Neural cell (in vitro differentiated cells): Measurements from ENCODE around the gene EVC.

ENCODE experiments used
- EP300 ChIP-seq: fragments of 450-650 bp; conservative IDR thresholded peaks from 2 replicates; pipeline ENCODE4 v1.6.1; 2014; ENCODE audit warnings: antibody characterized with exemption, mild to moderate bottlenecking, moderate library complexity; ENCODE audit not compliant: poor library complexity, severe bottlenecking
- EZH2 ChIP-seq: fragments of 200-600, 300-800 bp; shearing (Covaris generic), sonication (generic); IDR thresholded peaks from 2 replicates; pipeline ENCODE4 v1.6.1; 2014; ENCODE audit warnings: antibody characterized with exemption, low read length, borderline replicate concordance, mild to moderate bottlenecking; ENCODE audit not compliant: insufficient read depth, poor library complexity, severe bottlenecking
- MXI1 ChIP-seq: fragments of 450-650 bp; conservative IDR thresholded peaks from 2 replicates; pipeline ENCODE4 v1.6.1; 2014; ENCODE audit warnings: antibody characterized with exemption, mild to moderate bottlenecking; ENCODE audit not compliant: poor library complexity, severe bottlenecking
- POLR2AphosphoS5 ChIP-seq: IDR thresholded peaks from 2 replicates; pipeline ENCODE4 v1.6.1; 2012
- RAD21 ChIP-seq: fragments of 450-650 bp; conservative IDR thresholded peaks from 2 replicates; pipeline ENCODE4 v1.6.1; 2014; ENCODE audit warnings: antibody characterized with exemption, mild to moderate bottlenecking, moderate library complexity
- TF ChIP-seq, protein P1 (sequence below): fragments of 450-650 bp; IDR thresholded peaks from 2 replicates; pipeline ENCODE4 v1.5.1; 2014; ENCODE audit warnings: antibody characterized with exemption, mild to moderate bottlenecking, moderate library complexity; ENCODE audit not compliant: poor library complexity, severe bottlenecking
- TF ChIP-seq, protein P2 (sequence below): IDR thresholded peaks from 2 replicates; pipeline ENCODE4 v1.6.1; 2012; ENCODE audit warnings: borderline replicate concordance

DNA sequence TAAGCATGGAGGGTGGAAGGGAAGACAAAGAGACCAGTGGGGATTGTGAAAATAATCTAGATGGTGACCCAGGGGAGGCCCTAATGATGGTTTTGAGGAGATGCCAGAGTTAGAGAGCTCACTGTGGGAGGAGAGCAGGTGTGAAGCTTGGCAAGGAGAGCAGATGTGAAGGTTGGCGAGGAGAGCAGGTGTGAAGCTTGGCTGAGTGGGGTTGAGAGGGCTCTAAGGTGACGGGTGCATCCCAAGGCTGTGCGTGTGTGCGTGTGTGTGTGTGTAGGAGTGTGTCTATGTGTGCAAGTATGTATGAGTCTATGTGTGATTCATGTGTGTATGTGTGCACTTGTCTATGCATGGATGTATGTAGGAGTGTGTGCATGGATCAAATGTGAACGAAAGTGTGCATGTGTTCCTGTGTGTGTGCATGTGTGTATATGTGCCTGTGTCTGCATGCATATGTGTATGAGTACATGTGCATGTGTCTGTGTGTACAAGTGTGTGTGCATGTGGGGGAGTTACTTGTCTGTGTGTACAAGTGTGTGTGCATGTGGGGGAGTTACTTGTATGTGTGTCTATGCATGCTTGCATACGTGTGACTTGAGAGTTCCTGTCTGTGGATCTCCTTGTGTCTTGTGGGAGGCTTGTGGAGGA, 72.0 kb downstream of the EVC start:
- TF ChIP-seq, protein P1, sequence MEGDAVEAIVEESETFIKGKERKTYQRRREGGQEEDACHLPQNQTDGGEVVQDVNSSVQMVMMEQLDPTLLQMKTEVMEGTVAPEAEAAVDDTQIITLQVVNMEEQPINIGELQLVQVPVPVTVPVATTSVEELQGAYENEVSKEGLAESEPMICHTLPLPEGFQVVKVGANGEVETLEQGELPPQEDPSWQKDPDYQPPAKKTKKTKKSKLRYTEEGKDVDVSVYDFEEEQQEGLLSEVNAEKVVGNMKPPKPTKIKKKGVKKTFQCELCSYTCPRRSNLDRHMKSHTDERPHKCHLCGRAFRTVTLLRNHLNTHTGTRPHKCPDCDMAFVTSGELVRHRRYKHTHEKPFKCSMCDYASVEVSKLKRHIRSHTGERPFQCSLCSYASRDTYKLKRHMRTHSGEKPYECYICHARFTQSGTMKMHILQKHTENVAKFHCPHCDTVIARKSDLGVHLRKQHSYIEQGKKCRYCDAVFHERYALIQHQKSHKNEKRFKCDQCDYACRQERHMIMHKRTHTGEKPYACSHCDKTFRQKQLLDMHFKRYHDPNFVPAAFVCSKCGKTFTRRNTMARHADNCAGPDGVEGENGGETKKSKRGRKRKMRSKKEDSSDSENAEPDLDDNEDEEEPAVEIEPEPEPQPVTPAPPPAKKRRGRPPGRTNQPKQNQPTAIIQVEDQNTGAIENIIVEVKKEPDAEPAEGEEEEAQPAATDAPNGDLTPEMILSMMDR, result no peak
- TF ChIP-seq EZH2 (no peak), RAD21 (no peak), POLR2AphosphoS5 (no peak), MXI1 (no peak), EP300 (no peak)
- TF ChIP-seq, protein P2, sequence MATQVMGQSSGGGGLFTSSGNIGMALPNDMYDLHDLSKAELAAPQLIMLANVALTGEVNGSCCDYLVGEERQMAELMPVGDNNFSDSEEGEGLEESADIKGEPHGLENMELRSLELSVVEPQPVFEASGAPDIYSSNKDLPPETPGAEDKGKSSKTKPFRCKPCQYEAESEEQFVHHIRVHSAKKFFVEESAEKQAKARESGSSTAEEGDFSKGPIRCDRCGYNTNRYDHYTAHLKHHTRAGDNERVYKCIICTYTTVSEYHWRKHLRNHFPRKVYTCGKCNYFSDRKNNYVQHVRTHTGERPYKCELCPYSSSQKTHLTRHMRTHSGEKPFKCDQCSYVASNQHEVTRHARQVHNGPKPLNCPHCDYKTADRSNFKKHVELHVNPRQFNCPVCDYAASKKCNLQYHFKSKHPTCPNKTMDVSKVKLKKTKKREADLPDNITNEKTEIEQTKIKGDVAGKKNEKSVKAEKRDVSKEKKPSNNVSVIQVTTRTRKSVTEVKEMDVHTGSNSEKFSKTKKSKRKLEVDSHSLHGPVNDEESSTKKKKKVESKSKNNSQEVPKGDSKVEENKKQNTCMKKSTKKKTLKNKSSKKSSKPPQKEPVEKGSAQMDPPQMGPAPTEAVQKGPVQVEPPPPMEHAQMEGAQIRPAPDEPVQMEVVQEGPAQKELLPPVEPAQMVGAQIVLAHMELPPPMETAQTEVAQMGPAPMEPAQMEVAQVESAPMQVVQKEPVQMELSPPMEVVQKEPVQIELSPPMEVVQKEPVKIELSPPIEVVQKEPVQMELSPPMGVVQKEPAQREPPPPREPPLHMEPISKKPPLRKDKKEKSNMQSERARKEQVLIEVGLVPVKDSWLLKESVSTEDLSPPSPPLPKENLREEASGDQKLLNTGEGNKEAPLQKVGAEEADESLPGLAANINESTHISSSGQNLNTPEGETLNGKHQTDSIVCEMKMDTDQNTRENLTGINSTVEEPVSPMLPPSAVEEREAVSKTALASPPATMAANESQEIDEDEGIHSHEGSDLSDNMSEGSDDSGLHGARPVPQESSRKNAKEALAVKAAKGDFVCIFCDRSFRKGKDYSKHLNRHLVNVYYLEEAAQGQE, result no peak
